ENCODE data around the gene PLSCR4. TPM values are rescaled to one million over a fixed set of nuclear protein-coding genes. Genes with fewer than 3 reads are reported as not detected.

Gene PLSCR4
- total RNA-seq, 1 donor from 2014 or later: 11.3 TPM

GRCh38 chr3:146165877-146166276 lies 85.0 kb downstream of the PLSCR4 start:
- DNase-seq (ENCODE audit: low spot score): no peak
- no peaks in the 10 kb centered on the region for H3K9me3 Mint-ChIP-seq (ENCODE audit: unreplicated experiment)
- H3K27ac Mint-ChIP-seq (ENCODE audit: unreplicated experiment): no peak overlapping the region
- H3K4me3 Mint-ChIP-seq (ENCODE audit: unreplicated experiment): no peak overlapping the region
- no peaks in the 10 kb centered on the region for H3K36me3 Mint-ChIP-seq (ENCODE audit: low read depth, unreplicated experiment)
- peaks cover 2% of the 10 kb centered on the region for H3K27me3 Mint-ChIP-seq (ENCODE audit: unreplicated experiment)
- H3K4me1 Mint-ChIP-seq (ENCODE audit: unreplicated experiment): peaks cover 23% of the 10 kb centered on the region
- TF ChIP-seq, protein P1, sequence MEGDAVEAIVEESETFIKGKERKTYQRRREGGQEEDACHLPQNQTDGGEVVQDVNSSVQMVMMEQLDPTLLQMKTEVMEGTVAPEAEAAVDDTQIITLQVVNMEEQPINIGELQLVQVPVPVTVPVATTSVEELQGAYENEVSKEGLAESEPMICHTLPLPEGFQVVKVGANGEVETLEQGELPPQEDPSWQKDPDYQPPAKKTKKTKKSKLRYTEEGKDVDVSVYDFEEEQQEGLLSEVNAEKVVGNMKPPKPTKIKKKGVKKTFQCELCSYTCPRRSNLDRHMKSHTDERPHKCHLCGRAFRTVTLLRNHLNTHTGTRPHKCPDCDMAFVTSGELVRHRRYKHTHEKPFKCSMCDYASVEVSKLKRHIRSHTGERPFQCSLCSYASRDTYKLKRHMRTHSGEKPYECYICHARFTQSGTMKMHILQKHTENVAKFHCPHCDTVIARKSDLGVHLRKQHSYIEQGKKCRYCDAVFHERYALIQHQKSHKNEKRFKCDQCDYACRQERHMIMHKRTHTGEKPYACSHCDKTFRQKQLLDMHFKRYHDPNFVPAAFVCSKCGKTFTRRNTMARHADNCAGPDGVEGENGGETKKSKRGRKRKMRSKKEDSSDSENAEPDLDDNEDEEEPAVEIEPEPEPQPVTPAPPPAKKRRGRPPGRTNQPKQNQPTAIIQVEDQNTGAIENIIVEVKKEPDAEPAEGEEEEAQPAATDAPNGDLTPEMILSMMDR (IDR thresholded peaks at IDR 0.05; ENCODE audit: unreplicated experiment): no peak

- no peak for DNase-seq (ENCODE audit: low spot score)
- no peak overlapping the region for H3K4me3 Mint-ChIP-seq (ENCODE audit: unreplicated experiment)
- TF ChIP-seq, protein P1 (IDR thresholded peaks at IDR 0.05; ENCODE audit: unreplicated experiment): no peak
- H3K4me1 Mint-ChIP-seq (ENCODE audit: unreplicated experiment): peaks cover 23% of the 10 kb centered on the region
- H3K9me3 Mint-ChIP-seq (ENCODE audit: unreplicated experiment): no peaks in the 10 kb centered on the region
- no peaks in the 10 kb centered on the region for H3K36me3 Mint-ChIP-seq (ENCODE audit: low read depth, unreplicated experiment)
- H3K27ac Mint-ChIP-seq (ENCODE audit: unreplicated experiment): peak overlapping the region; percentile 5
- H3K27me3 Mint-ChIP-seq (ENCODE audit: unreplicated experiment): peaks cover under 1% of the 10 kb centered on the region
These were observed 85.7 kb downstream of the PLSCR4 start for GRCh38 chr3:146164971-146165769.

GRCh38 chr3:146164506-146164905 lies 86.4 kb downstream of the PLSCR4 start:
- H3K27me3 Mint-ChIP-seq (ENCODE audit: unreplicated experiment): no peaks in the 10 kb centered on the region
- TF ChIP-seq, protein P1 (IDR thresholded peaks at IDR 0.05; ENCODE audit: unreplicated experiment): no peak
- no peak overlapping the region for H3K4me3 Mint-ChIP-seq (ENCODE audit: unreplicated experiment)
- peaks cover 29% of the 10 kb centered on the region for H3K4me1 Mint-ChIP-seq (ENCODE audit: unreplicated experiment)
- peak overlapping the region; percentile 5 for H3K27ac Mint-ChIP-seq (ENCODE audit: unreplicated experiment)
- H3K36me3 Mint-ChIP-seq (ENCODE audit: low read depth, unreplicated experiment): no peaks in the 10 kb centered on the region
- H3K9me3 Mint-ChIP-seq (ENCODE audit: unreplicated experiment): no peaks in the 10 kb centered on the region
- DNase-seq (ENCODE audit: low spot score): no peak

- Mint-ChIP-seq H3K27ac (ENCODE audit: unreplicated experiment) (no peak overlapping the region), H3K9me3 (ENCODE audit: unreplicated experiment) (no peaks in the 10 kb centered on the region), H3K27me3 (ENCODE audit: unreplicated experiment) (no peaks in the 10 kb centered on the region), H3K36me3 (ENCODE audit: low read depth, unreplicated experiment) (no peaks in the 10 kb centered on the region), H3K4me1 (ENCODE audit: unreplicated experiment) (peaks cover 31% of the 10 kb centered on the region), H3K4me3 (ENCODE audit: unreplicated experiment) (no peak overlapping the region)
- TF ChIP-seq, protein P1 (IDR thresholded peaks at IDR 0.05; ENCODE audit: unreplicated experiment): no peak
- DNase-seq (ENCODE audit: low spot score): no peak
These were observed 86.8 kb downstream of the PLSCR4 start for GRCh38 chr3:146164071-146164470.

DNA sequence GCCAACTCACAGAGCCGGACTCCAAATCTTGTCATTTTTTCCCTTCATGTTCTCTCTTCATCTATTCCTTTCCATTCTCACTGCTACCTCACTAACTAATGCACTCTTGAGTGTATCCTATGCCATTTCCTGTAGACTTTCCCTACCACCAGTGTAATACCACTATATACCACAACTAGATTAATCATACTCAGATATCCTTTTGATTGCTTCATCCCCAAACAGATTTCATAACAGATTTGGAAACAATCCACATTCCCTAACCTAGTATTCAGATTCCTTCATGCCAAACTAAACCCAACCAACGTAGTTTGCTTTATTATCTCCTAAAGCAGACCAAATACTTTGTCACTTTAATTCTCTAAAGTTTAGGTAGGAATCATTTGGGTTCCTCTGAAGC lies 87.3 kb downstream of the PLSCR4 start:
- DNase-seq (ENCODE audit: low spot score): no peak
- no peak overlapping the region for H3K4me3 Mint-ChIP-seq (ENCODE audit: unreplicated experiment)
- no peaks in the 10 kb centered on the region for H3K9me3 Mint-ChIP-seq (ENCODE audit: unreplicated experiment)
- H3K36me3 Mint-ChIP-seq (ENCODE audit: low read depth, unreplicated experiment): no peaks in the 10 kb centered on the region
- TF ChIP-seq, protein P1 (IDR thresholded peaks at IDR 0.05; ENCODE audit: unreplicated experiment): no peak
- no peak overlapping the region for H3K27ac Mint-ChIP-seq (ENCODE audit: unreplicated experiment)
- H3K4me1 Mint-ChIP-seq (ENCODE audit: unreplicated experiment): peaks cover 33% of the 10 kb centered on the region
- no peaks in the 10 kb centered on the region for H3K27me3 Mint-ChIP-seq (ENCODE audit: unreplicated experiment)
